Trophoblast cell (in vitro differentiated cells and primary cell): ENCODE data around the gene CST4.

Experiments
- DNase-seq, 2 donors: peaks; one replicate each; pipeline ENCODE4 v3.0.0-alpha.2; 2016
- H2AFZ ChIP-seq: 2 replicates; pipeline ENCODE4 v1.6.1; 2013; ENCODE audit warnings: low read length, moderate library complexity, mild to moderate bottlenecking; ENCODE audit not compliant: insufficient read depth, poor library complexity
- H2AK5ac ChIP-seq: 2 replicates; pipeline ENCODE4 v1.6.1; 2013; ENCODE audit warnings: mild to moderate bottlenecking, low read length
- H2BK120ac ChIP-seq: 2 replicates; pipeline ENCODE4 v1.6.1; 2013; ENCODE audit warnings: low read length, mild to moderate bottlenecking, moderate library complexity; ENCODE audit not compliant: insufficient read depth, poor library complexity
- H2BK12ac ChIP-seq: 2 replicates; pipeline ENCODE4 v1.6.1; 2013; ENCODE audit warnings: mild to moderate bottlenecking, low read length, moderate library complexity
- H2BK5ac ChIP-seq: 2 replicates; pipeline ENCODE4 v1.6.1; 2013; ENCODE audit warnings: low read length, low read depth, moderate library complexity, mild to moderate bottlenecking; ENCODE audit not compliant: poor library complexity
- H3K14ac ChIP-seq: 2 replicates; pipeline ENCODE4 v1.6.1; 2013; ENCODE audit warnings: mild to moderate bottlenecking, low read length
- H3K18ac ChIP-seq: 2 replicates; pipeline ENCODE4 v1.6.1; 2013; ENCODE audit warnings: mild to moderate bottlenecking, low read length
- H3K23ac ChIP-seq: 2 replicates; pipeline ENCODE4 v1.6.1; 2013; ENCODE audit warnings: low read length
- H3K27ac ChIP-seq: 2 replicates; pipeline ENCODE4 v1.5.1; 2013; ENCODE audit warnings: low read depth, mild to moderate bottlenecking, inconsistent platforms, low read length, moderate library complexity
- H3K27me3 ChIP-seq: 2 replicates; pipeline ENCODE4 v1.6.1; 2013; ENCODE audit warnings: inconsistent platforms, mild to moderate bottlenecking, low read length, moderate library complexity; ENCODE audit not compliant: insufficient read depth
- H3K36me3 ChIP-seq, 2 experiments: 1 replicate in 1 of 2; 2 replicates in 1 of 2; pipeline ENCODE4 v1.6.1; 2013; ENCODE audit warnings: low read length in 2 of 2, mild to moderate bottlenecking in 2 of 2, moderate library complexity in 1 of 2; ENCODE audit not compliant: insufficient read depth in 2 of 2, control insufficient read depth in 1 of 2
- H3K4ac ChIP-seq: 2 replicates; pipeline ENCODE4 v1.6.1; 2013; ENCODE audit warnings: low read depth, mild to moderate bottlenecking, low read length, moderate library complexity
- H3K4me1 ChIP-seq, 2 experiments: 1 replicate in 1 of 2; 2 replicates in 1 of 2; pipeline ENCODE4 v1.6.1; 2013; ENCODE audit warnings: low read length in 2 of 2, mild to moderate bottlenecking in 2 of 2, moderate library complexity in 1 of 2; ENCODE audit not compliant: insufficient read depth in 2 of 2, control insufficient read depth in 1 of 2
- H3K4me2 ChIP-seq: 2 replicates; pipeline ENCODE4 v1.6.1; 2013; ENCODE audit warnings: inconsistent platforms, mild to moderate bottlenecking, low read length, moderate library complexity
- H3K4me3 ChIP-seq: 2 replicates; pipeline ENCODE4 v1.5.1; 2013; ENCODE audit warnings: mild to moderate bottlenecking, low read depth, low read length, inconsistent platforms
- H3K79me1 ChIP-seq: one replicate; pipeline ENCODE4 v1.6.1; 2013; ENCODE audit warnings: low read length
- H3K79me2 ChIP-seq: 2 replicates; pipeline ENCODE4 v1.6.1; 2013; ENCODE audit warnings: low read length, mild to moderate bottlenecking; ENCODE audit not compliant: control insufficient read depth, insufficient read depth, poor library complexity
- H3K9ac ChIP-seq: 2 replicates; pipeline ENCODE4 v1.6.1; 2013; ENCODE audit warnings: mild to moderate bottlenecking, low read length
- H3K9me3 ChIP-seq: 2 replicates; pipeline ENCODE4 v1.6.1; 2013; ENCODE audit warnings: low read depth, mild to moderate bottlenecking, control low read depth, inconsistent platforms, low read length; ENCODE audit not compliant: insufficient read depth
- H4K12ac ChIP-seq: 2 replicates; pipeline ENCODE4 v1.6.1; 2013; ENCODE audit warnings: low read depth, mild to moderate bottlenecking, low read length, moderate library complexity
- H4K8ac ChIP-seq: 2 replicates; pipeline ENCODE4 v1.6.1; 2013; ENCODE audit warnings: low read depth, mild to moderate bottlenecking, low read length, moderate library complexity
- H4K91ac ChIP-seq: one replicate; pipeline ENCODE4 v1.6.1; 2013; ENCODE audit warnings: low read depth, mild to moderate bottlenecking, low read length, moderate library complexity
- WGBS: extraction: QIAGEN DNeasy Blood & Tissue Kit; methylation state at CpG from one replicate; pipeline ENCODE4 v1.1.7; 2013; ENCODE audit warnings: missing lambda C conversion rate; ENCODE audit not compliant: insufficient read length, insufficient coverage; ENCODE audit errors: extremely low coverage; 5-methylcytosine and 5-hydroxymethylcytosine counted together

Gene CST4

DNA sequence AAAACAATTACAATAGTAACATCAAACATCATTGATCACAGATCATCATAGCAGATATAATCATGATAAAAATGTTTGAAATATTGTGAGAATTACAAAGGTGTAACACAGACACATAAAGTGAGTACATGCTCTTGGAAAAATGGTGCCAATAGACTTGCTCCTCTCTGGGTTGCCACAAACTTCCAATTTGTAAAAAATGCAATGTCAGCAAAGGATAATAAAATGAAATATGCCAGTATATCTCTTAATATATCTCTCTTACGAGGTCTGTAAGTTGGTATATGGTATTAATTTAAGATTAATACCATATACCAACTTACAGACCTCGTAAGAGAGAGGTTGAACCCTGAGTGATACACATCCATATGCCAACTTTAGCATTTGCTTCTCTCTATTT is 37.7 kb downstream of the CST4 start:
- Histone ChIP-seq H3K4me1 (no peaks in the 10 kb centered on the region), H3K14ac (no peak overlapping the region), H2BK120ac (no peak overlapping the region), H3K79me1 (no peaks in the 10 kb centered on the region), H2BK5ac (no peak overlapping the region), H3K9ac (no peak overlapping the region), H4K12ac (no peak overlapping the region), H2AFZ (no peak overlapping the region), H3K27ac (no peak overlapping the region), H3K4ac (no peak overlapping the region), H3K4me2 (no peak overlapping the region), H3K36me3 (no peaks in the 10 kb centered on the region), H3K9me3 (no peaks in the 10 kb centered on the region), H4K8ac (no peak overlapping the region), H3K79me2 (no peaks in the 10 kb centered on the region), H2BK12ac (no peak overlapping the region), H3K23ac (no peak overlapping the region), H3K27me3 (no peaks in the 10 kb centered on the region), H2AK5ac (no peak overlapping the region), H4K91ac (no peak overlapping the region), H3K18ac (no peak overlapping the region), H3K4me3 (no peak overlapping the region)
- WGBS, result no CpG with 5 or more reads among the region's 2 CpGs
- no peak for DNase-seq

- Histone ChIP-seq H3K4me3 (no peak overlapping the region), H3K36me3 (no peaks in the 10 kb centered on the region), H3K27ac (no peak overlapping the region), H4K8ac (no peak overlapping the region), H3K23ac (no peak overlapping the region), H3K27me3 (no peaks in the 10 kb centered on the region), H3K79me1 (no peaks in the 10 kb centered on the region), H4K12ac (no peak overlapping the region), H2AFZ (no peak overlapping the region), H3K9me3 (no peaks in the 10 kb centered on the region), H3K4me2 (no peak overlapping the region), H3K79me2 (no peaks in the 10 kb centered on the region), H3K4ac (no peak overlapping the region), H4K91ac (no peak overlapping the region), H3K9ac (no peak overlapping the region), H2BK12ac (no peak overlapping the region), H3K18ac (no peak overlapping the region), H2BK5ac (no peak overlapping the region), H3K4me1 (no peaks in the 10 kb centered on the region), H2AK5ac (no peak overlapping the region), H3K14ac (no peak overlapping the region), H2BK120ac (no peak overlapping the region)
- WGBS, result no CpG with 5 or more reads among the region's 1 CpG
- no peak for DNase-seq
Observed at GRCh38 chr20:23649830-23650417, 38.9 kb downstream of the CST4 start.

DNA sequence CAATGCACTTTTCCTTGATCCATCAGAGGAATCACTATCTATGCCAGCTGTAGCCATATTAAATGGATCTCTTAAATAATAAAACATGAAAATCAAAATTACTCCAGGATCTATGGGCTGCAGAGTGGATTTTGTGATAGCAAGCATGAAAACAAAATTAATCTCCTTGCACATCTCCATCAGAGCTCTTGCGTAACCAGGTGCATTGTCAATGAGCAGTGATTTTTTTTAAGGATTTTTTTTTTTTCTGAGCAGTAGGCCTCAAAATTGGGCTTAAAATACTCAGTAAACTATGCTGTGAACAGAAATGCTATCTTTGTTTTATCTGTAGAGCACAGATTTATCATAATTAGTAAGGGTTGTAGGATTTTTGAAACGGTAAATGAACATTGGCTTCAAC is 39.6 kb downstream of the CST4 start:
- H3K4me3 ChIP-seq, result no peak overlapping the region
- no peaks in the 10 kb centered on the region for H3K4me1 ChIP-seq
- no peak overlapping the region for H3K4ac ChIP-seq
- H3K27ac ChIP-seq, result no peak overlapping the region
- no peak overlapping the region for H3K23ac ChIP-seq
- no peak overlapping the region for H2AFZ ChIP-seq
- no peak overlapping the region for H3K4me2 ChIP-seq
- H2AK5ac ChIP-seq, result no peak overlapping the region
- no CpG with 5 or more reads among the region's 2 CpGs for WGBS
- H3K18ac ChIP-seq, result no peak overlapping the region
- no peak overlapping the region for H2BK120ac ChIP-seq
- H3K14ac ChIP-seq, result no peak overlapping the region
- H4K12ac ChIP-seq, result no peak overlapping the region
- H4K8ac ChIP-seq, result no peak overlapping the region
- H2BK12ac ChIP-seq, result no peak overlapping the region
- H2BK5ac ChIP-seq, result no peak overlapping the region
- H3K9me3 ChIP-seq, result no peaks in the 10 kb centered on the region
- no peaks in the 10 kb centered on the region for H3K79me2 ChIP-seq
- DNase-seq, result no peak
- no peak overlapping the region for H4K91ac ChIP-seq
- no peaks in the 10 kb centered on the region for H3K79me1 ChIP-seq
- no peaks in the 10 kb centered on the region for H3K27me3 ChIP-seq
- H3K9ac ChIP-seq, result no peak overlapping the region
- H3K36me3 ChIP-seq, result no peaks in the 10 kb centered on the region

- Histone ChIP-seq H4K12ac (no peak overlapping the region), H3K79me2 (no peaks in the 10 kb centered on the region), H3K4me3 (no peak overlapping the region), H2BK120ac (no peak overlapping the region), H3K9me3 (no peaks in the 10 kb centered on the region), H3K4me2 (no peak overlapping the region), H3K23ac (no peak overlapping the region), H3K4ac (no peak overlapping the region), H3K27me3 (no peaks in the 10 kb centered on the region), H3K27ac (no peak overlapping the region), H3K4me1 (peaks cover 1 to 3% of the 10 kb centered on the region in 2 experiments), H3K9ac (no peak overlapping the region), H3K18ac (no peak overlapping the region), H3K14ac (no peak overlapping the region), H2BK12ac (no peak overlapping the region), H3K36me3 (no peaks in the 10 kb centered on the region), H2AK5ac (no peak overlapping the region), H4K8ac (no peak overlapping the region), H4K91ac (no peak overlapping the region), H2AFZ (no peak overlapping the region), H2BK5ac (no peak overlapping the region), H3K79me1 (no peaks in the 10 kb centered on the region)
- DNase-seq, result no peak
- WGBS, result no CpG with 5 or more reads among the region's 2 CpGs
Observed at GRCh38 chr20:23647346-23647745, 41.5 kb downstream of the CST4 start.
